H9 (cell line): ENCODE data around the gene EGR4. TPM values are rescaled to one million over a fixed set of nuclear protein-coding genes. Genes with fewer than 3 reads are reported as not detected.

Experiments used
- DNase-seq: peaks from one replicate; pipeline ENCODE4 v3.0.0-alpha.2; 2017
- H2AFZ ChIP-seq: one replicate; pipeline ENCODE4 v1.6.1; 2013; ENCODE audit warnings: mild to moderate bottlenecking, low read length, control low read depth, moderate library complexity
- H2AK5ac ChIP-seq: 2 replicates; pipeline ENCODE4 v1.6.1; 2013; ENCODE audit warnings: low read length, control low read depth, mixed read lengths; ENCODE audit not compliant: insufficient read length
- H2BK120ac ChIP-seq: one replicate; pipeline ENCODE4 v1.6.1; 2013; ENCODE audit warnings: low read depth, mild to moderate bottlenecking, low read length, control low read depth, inconsistent platforms; ENCODE audit not compliant: poor library complexity, severe bottlenecking
- H2BK12ac ChIP-seq: 2 replicates; pipeline ENCODE4 v1.6.1; 2013; ENCODE audit warnings: low read length, control low read depth, mixed read lengths, low read depth; ENCODE audit not compliant: insufficient read length
- H2BK15ac ChIP-seq: 2 replicates; pipeline ENCODE4 v1.6.1; 2013; ENCODE audit warnings: low read depth, low read length, control low read depth
- H2BK20ac ChIP-seq: one replicate; pipeline ENCODE4 v1.6.1; 2013; ENCODE audit warnings: low read depth, mild to moderate bottlenecking, low read length, control low read depth, inconsistent platforms; ENCODE audit not compliant: poor library complexity, severe bottlenecking
- H2BK5ac ChIP-seq: 2 replicates; pipeline ENCODE4 v1.6.1; 2013; ENCODE audit warnings: low read length, control low read depth, mixed read lengths; ENCODE audit not compliant: insufficient read length
- H3K14ac ChIP-seq: 2 replicates; pipeline ENCODE4 v1.6.1; 2013; ENCODE audit warnings: low read length, control low read depth; ENCODE audit not compliant: insufficient read depth
- H3K18ac ChIP-seq: 2 replicates; pipeline ENCODE4 v1.6.1; 2013; ENCODE audit warnings: low read depth, mild to moderate bottlenecking, mixed read lengths, low read length, control low read depth; ENCODE audit not compliant: insufficient read length
- H3K23ac ChIP-seq: 2 replicates; pipeline ENCODE4 v1.6.1; 2013; ENCODE audit warnings: low read length, control low read depth, mixed read lengths, low read depth; ENCODE audit not compliant: insufficient read length
- H3K23me2 ChIP-seq: 2 replicates; pipeline ENCODE4 v1.6.1; 2013; ENCODE audit warnings: low read depth, mild to moderate bottlenecking, mixed read lengths, low read length, control low read depth; ENCODE audit not compliant: insufficient read length, poor library complexity, severe bottlenecking
- H3K27ac ChIP-seq: 2 replicates; pipeline ENCODE4 v1.5.1; 2013; ENCODE audit warnings: low read length, control low read depth, mixed read lengths, low read depth; ENCODE audit not compliant: insufficient read length
- H3K27me3 ChIP-seq: 2 replicates; pipeline ENCODE4 v1.6.1; 2013; ENCODE audit warnings: low read length, control low read depth, inconsistent platforms; ENCODE audit not compliant: insufficient read depth
- H3K4ac ChIP-seq: 2 replicates; pipeline ENCODE4 v1.6.1; 2013; ENCODE audit warnings: low read depth, mild to moderate bottlenecking, control low read depth, inconsistent platforms, low read length, moderate library complexity
- H3K4me1 ChIP-seq: 2 replicates; pipeline ENCODE4 v1.6.1; 2013; ENCODE audit warnings: low read length, control low read depth, inconsistent platforms; ENCODE audit not compliant: insufficient read depth
- H3K4me2 ChIP-seq: 2 replicates; pipeline ENCODE4 v1.6.1; 2013; ENCODE audit warnings: low read length, control low read depth, mixed read lengths; ENCODE audit not compliant: insufficient read length, insufficient read depth
- H3K56ac ChIP-seq: 2 replicates; pipeline ENCODE4 v1.6.1; 2013; ENCODE audit warnings: low read depth, mild to moderate bottlenecking, mixed read lengths, low read length, control low read depth; ENCODE audit not compliant: insufficient read length
- H3K79me1 ChIP-seq: 2 replicates; pipeline ENCODE4 v1.6.1; 2013; ENCODE audit warnings: low read depth, mild to moderate bottlenecking, moderate library complexity, low read length, control low read depth, inconsistent platforms; ENCODE audit not compliant: insufficient read depth, poor library complexity, severe bottlenecking
- H3K79me2 ChIP-seq: 2 replicates; pipeline ENCODE4 v1.6.1; 2013; ENCODE audit warnings: low read length, control low read depth, inconsistent platforms; ENCODE audit not compliant: insufficient read depth
- H3K9ac ChIP-seq: 2 replicates; pipeline ENCODE4 v1.6.1; 2013; ENCODE audit warnings: low read length, control low read depth, mixed read lengths; ENCODE audit not compliant: insufficient read length; ENCODE audit errors: extremely low read depth
- H3K9me3 ChIP-seq: one replicate; pipeline ENCODE4 v1.6.1; 2013; ENCODE audit warnings: low read depth, low read length, inconsistent platforms; ENCODE audit not compliant: control insufficient read depth
- H3T11ph ChIP-seq: one replicate; pipeline ENCODE4 v1.6.1; 2013; ENCODE audit warnings: mild to moderate bottlenecking, low read length, control low read depth, inconsistent platforms
- H4K20me1 ChIP-seq: one replicate; pipeline ENCODE4 v1.6.1; 2013; ENCODE audit not compliant: control insufficient read depth, insufficient read length, insufficient read depth
- H4K5ac ChIP-seq: 2 replicates; pipeline ENCODE4 v1.6.1; 2013; ENCODE audit warnings: low read depth, mild to moderate bottlenecking, mixed read lengths, low read length, control low read depth; ENCODE audit not compliant: insufficient read length
- H4K8ac ChIP-seq: replicated peaks from 2 replicates; pipeline ENCODE4 v1.6.1; 2013; ENCODE audit warnings: low read length, control low read depth, mixed read lengths, low read depth; ENCODE audit not compliant: insufficient read length
- H4K91ac ChIP-seq: 2 replicates; pipeline ENCODE4 v1.6.1; 2013; ENCODE audit warnings: low read depth, mild to moderate bottlenecking, moderate library complexity, mixed read lengths, low read length, control low read depth; ENCODE audit not compliant: insufficient read length
- H3K27ac Mint-ChIP-seq, 3 experiments: 2 replicates in 2 of 3; 3 replicates in 1 of 3; pipeline ENCODE4 v1.8.0; 2020 to 2021; ENCODE audit warnings: mixed read lengths in 3 of 3, mild to moderate bottlenecking in 1 of 3, moderate library complexity in 1 of 3
- H3K27me3 Mint-ChIP-seq: 2 replicates; pipeline ENCODE4 v1.8.0; 2021; ENCODE audit warnings: low read depth, mild to moderate bottlenecking, moderate library complexity, mixed read lengths
- H3K36me3 Mint-ChIP-seq, 3 experiments: 2 replicates in 2 of 3; 3 replicates in 1 of 3; pipeline ENCODE4 v1.8.0; 2020 to 2021; ENCODE audit warnings: low read depth in 3 of 3, mixed read lengths in 3 of 3; ENCODE audit not compliant: insufficient read depth in 1 of 3
- H3K4me1 Mint-ChIP-seq, 2 experiments: 2 replicates each; pipeline ENCODE4 v1.8.0; 2020; ENCODE audit warnings: mixed read lengths in 2 of 2
- H3K4me3 Mint-ChIP-seq, 2 experiments: 2 replicates in 1 of 2; 3 replicates in 1 of 2; pipeline ENCODE4 v1.8.0; 2020 to 2021; ENCODE audit warnings: mild to moderate bottlenecking in 2 of 2, mixed read lengths in 2 of 2, moderate library complexity in 1 of 2
- H3K9me3 Mint-ChIP-seq, 2 experiments: 2 replicates in 1 of 2; 3 replicates in 1 of 2; pipeline ENCODE4 v1.8.0; 2020; ENCODE audit warnings: mild to moderate bottlenecking in 2 of 2, mixed read lengths in 2 of 2, moderate library complexity in 1 of 2
- CTCF ChIP-seq: fragments of 200-600 bp; sonication (generic); conservative IDR thresholded peaks from 3 replicates; pipeline ENCODE4 v1.8.0; 2021; ENCODE audit warnings: antibody characterized with exemption, mild to moderate bottlenecking
- WGBS: extraction: QIAGEN DNeasy Blood & Tissue Kit; methylation state at CpG from one replicate; pipeline ENCODE4 v1.1.7; 2013; ENCODE audit warnings: missing lambda C conversion rate, low lambda C conversion rate, mixed read lengths; ENCODE audit not compliant: insufficient read length; ENCODE audit errors: extremely low coverage; 5-methylcytosine and 5-hydroxymethylcytosine counted together
- total RNA-seq: library from RNA; stranded (reverse); gene quantifications from 2 replicates; pipeline ENCODE4 v1.2.1, GENCODE V29; 2021

The EGR4 gene
- total RNA-seq, 1 experiment from 2014 or later: 0.85 TPM

- no peak within 1 kb of the TSS for H3K27ac ChIP-seq
- WGBS: no CpG with 5 or more reads among the region's 69 CpGs
- Mint-ChIP-seq H3K27me3 (peaks cover 47% of the 10 kb centered on the region), H3K27ac (0 out of 7 replicates have a peak within 1 kb of the TSS, but pooled peaks of 1 of the 3 experiments have one; percentile 27), H3K9me3 (no peaks in the 10 kb centered on the region), H3K36me3 (no peaks in the 10 kb centered on the region; a peak in 1 of 7 replicates), H3K4me3 (peak within 1 kb of the TSS; percentile 77 to 88), H3K4me1 (peaks cover 19 to 24% of the 10 kb centered on the region in 2 experiments)
- no peak within 1 kb of the TSS for H4K91ac ChIP-seq
- H3K4me1 ChIP-seq: peaks cover 3% of the 10 kb centered on the region; the same call in 1 of the 2 replicates
- no peak within 1 kb of the TSS for H2AK5ac ChIP-seq
- H3K23ac ChIP-seq: no peak within 1 kb of the TSS
- no peak within 1 kb of the TSS for H3K4ac ChIP-seq
- TF ChIP-seq CTCF: no peak; the same call in 2 of the 3 replicates
- no peaks in the 10 kb centered on the region for H3K79me1 ChIP-seq
- H2BK120ac ChIP-seq: no peak within 1 kb of the TSS
- H2BK20ac ChIP-seq: no peak within 1 kb of the TSS
- peak; percentile 85 for DNase-seq
- H2AFZ ChIP-seq: no peak within 1 kb of the TSS
- no peak within 1 kb of the TSS for H2BK12ac ChIP-seq
- no peaks in the 10 kb centered on the region for H4K20me1 ChIP-seq
- H3K9me3 ChIP-seq: no peaks in the 10 kb centered on the region
- H3K9ac ChIP-seq: peak within 1 kb of the TSS; percentile 62
- peak within 1 kb of the TSS; percentile 67 for H3K18ac ChIP-seq
- peaks cover 2% of the 10 kb centered on the region; the same call in 1 of the 2 replicates for H3K27me3 ChIP-seq
- no peak within 1 kb of the TSS for H2BK5ac ChIP-seq
- peaks cover 15% of the 10 kb centered on the region for H3K23me2 ChIP-seq
- H3K14ac ChIP-seq: peak within 1 kb of the TSS; percentile 81
- H2BK15ac ChIP-seq: no peak within 1 kb of the TSS
- H3K56ac ChIP-seq: no peak within 1 kb of the TSS
- no peak within 1 kb of the TSS for H4K8ac ChIP-seq
- no peak within 1 kb of the TSS for H3T11ph ChIP-seq
- peak within 1 kb of the TSS; percentile 89 for H3K4me2 ChIP-seq
- peaks cover 3% of the 10 kb centered on the region; the same call in 1 of the 2 replicates for H3K79me2 ChIP-seq
- H4K5ac ChIP-seq: no peak within 1 kb of the TSS
Observed at GRCh38 chr2:73284296-73285158, 8.8 kb downstream of the EGR4 start, which contains the start of gene FBXO41. Gene FBXO41 (minus strand): TSS chr2:73284478. CDS start chr2:73269630, 14,848 bp downstream.
